ENCODE results near the gene STARD13. TPM values are rescaled to one million over a fixed set of nuclear protein-coding genes. Genes with fewer than 3 reads are reported as not detected.
A peak's percentile ranks its signal among the peaks of the same experiment; 100 is the strongest.

Gene STARD13
- total RNA-seq, 2 donors from 2014 or later, result 28.7 to 32.9 TPM

GRCh38 chr13:33147832-33148231, 137.7 kb downstream of the STARD13 start:
- no peak for ATAC-seq
- intact Hi-C loops (cut with DNase I, micrococcal nuclease), result no loop called here

GRCh38 chr13:33146843-33147611, 138.5 kb downstream of the STARD13 start:
- DNase-seq (no peak), ATAC-seq (no peak)
- intact Hi-C loops (cut with DNase I, micrococcal nuclease), result no loop called here

More at GRCh38 chr13:33147832-33148231, 137.7 kb downstream of the STARD13 start:
- no peak for DNase-seq

GRCh38 chr13:33145667-33146066, 139.9 kb downstream of the STARD13 start:
- ATAC-seq (no peak), DNase-seq (no peak)
- intact Hi-C loops (cut with DNase I, micrococcal nuclease), result no loop called here

- intact Hi-C loops (cut with DNase I, micrococcal nuclease), result no loop called here
- no peak for ATAC-seq
- no peak for DNase-seq
Measured at GRCh38 chr13:33144358-33144784, 141.2 kb downstream of the STARD13 start.

GRCh38 chr13:33139780-33140535, 145.6 kb downstream of the STARD13 start:
- DNase-seq, result no peak
- intact Hi-C loops (cut with DNase I, micrococcal nuclease), result no loop called here
- ATAC-seq, result no peak

GRCh38 chr13:33139184-33139583, 146.4 kb downstream of the STARD13 start:
- intact Hi-C loops (cut with DNase I, micrococcal nuclease), result no loop called here
- DNase-seq, result peak; percentile 35 to 47
- peak; percentile 9 for ATAC-seq

- intact Hi-C loops (cut with DNase I, micrococcal nuclease), result no loop called here
- DNase-seq (no peak), ATAC-seq (no peak)
Measured at GRCh38 chr13:33138441-33138840, 147.1 kb downstream of the STARD13 start.

- ATAC-seq, result no peak
- DNase-seq, result no peak
- intact Hi-C loops (cut with DNase I, micrococcal nuclease), result no loop called here
Measured at GRCh38 chr13:33137721-33138120, 147.8 kb downstream of the STARD13 start.

- ATAC-seq (peak; percentile 81), DNase-seq (no peak)
- intact Hi-C loops (cut with DNase I, micrococcal nuclease), result no loop called here
Measured at GRCh38 chr13:33135097-33135496, 150.5 kb downstream of the STARD13 start.

GRCh38 chr13:33134213-33134612, 151.3 kb downstream of the STARD13 start:
- ATAC-seq, result no peak
- intact Hi-C loops (cut with DNase I, micrococcal nuclease), result no loop called here
- DNase-seq, result no peak

- DNase-seq (no peak), ATAC-seq (no peak)
- intact Hi-C loops (cut with DNase I, micrococcal nuclease), result no loop called here
Measured at GRCh38 chr13:33132644-33133440, 152.7 kb downstream of the STARD13 start.

GRCh38 chr13:33129886-33130285, 155.7 kb downstream of the STARD13 start:
- no peak for DNase-seq
- ATAC-seq, result no peak
- intact Hi-C loops (cut with DNase I, micrococcal nuclease), result no loop called here

- intact Hi-C loops (cut with DNase I, micrococcal nuclease), result no loop called here
- DNase-seq (no peak), ATAC-seq (no peak)
Measured at GRCh38 chr13:33129094-33129832, 156.3 kb downstream of the STARD13 start.

GRCh38 chr13:33128134-33128533, 157.4 kb downstream of the STARD13 start:
- ATAC-seq (no peak), DNase-seq (no peak)
- intact Hi-C loops (cut with DNase I, micrococcal nuclease), result no loop called here

GRCh38 chr13:33127009-33127551, 158.5 kb downstream of the STARD13 start:
- DNase-seq (no peak), ATAC-seq (no peak)
- intact Hi-C loops (cut with DNase I, micrococcal nuclease), result no loop called here

GRCh38 chr13:33125821-33126570, 159.6 kb downstream of the STARD13 start:
- intact Hi-C loops (cut with DNase I, micrococcal nuclease), result no loop called here
- ATAC-seq (peak; percentile 46), DNase-seq (no peak)

- intact Hi-C loops (cut with DNase I, micrococcal nuclease), result no loop called here
- DNase-seq, result peak in 1 of 2 donors; percentile 20
Measured at GRCh38 chr13:33123066-33123859, 162.3 kb downstream of the STARD13 start.

More at GRCh38 chr13:33123066-33123859, 162.3 kb downstream of the STARD13 start:
- peak; percentile 22 for ATAC-seq

Measured in left colon (tissue), 2 donors.